Measurements from ENCODE around the gene ZNF565. TPM values are rescaled to one million over a fixed set of nuclear protein-coding genes. Genes with fewer than 3 reads are reported as not detected.
"Not testable (repeated sequence)": the region's sequence is repeated elsewhere in the genome, so short reads cannot be mapped to it uniquely, and the experiment has no call there.

ZNF565 gene
- total RNA-seq, 1 donor from 2014 or later, result 3.8 TPM

DNA sequence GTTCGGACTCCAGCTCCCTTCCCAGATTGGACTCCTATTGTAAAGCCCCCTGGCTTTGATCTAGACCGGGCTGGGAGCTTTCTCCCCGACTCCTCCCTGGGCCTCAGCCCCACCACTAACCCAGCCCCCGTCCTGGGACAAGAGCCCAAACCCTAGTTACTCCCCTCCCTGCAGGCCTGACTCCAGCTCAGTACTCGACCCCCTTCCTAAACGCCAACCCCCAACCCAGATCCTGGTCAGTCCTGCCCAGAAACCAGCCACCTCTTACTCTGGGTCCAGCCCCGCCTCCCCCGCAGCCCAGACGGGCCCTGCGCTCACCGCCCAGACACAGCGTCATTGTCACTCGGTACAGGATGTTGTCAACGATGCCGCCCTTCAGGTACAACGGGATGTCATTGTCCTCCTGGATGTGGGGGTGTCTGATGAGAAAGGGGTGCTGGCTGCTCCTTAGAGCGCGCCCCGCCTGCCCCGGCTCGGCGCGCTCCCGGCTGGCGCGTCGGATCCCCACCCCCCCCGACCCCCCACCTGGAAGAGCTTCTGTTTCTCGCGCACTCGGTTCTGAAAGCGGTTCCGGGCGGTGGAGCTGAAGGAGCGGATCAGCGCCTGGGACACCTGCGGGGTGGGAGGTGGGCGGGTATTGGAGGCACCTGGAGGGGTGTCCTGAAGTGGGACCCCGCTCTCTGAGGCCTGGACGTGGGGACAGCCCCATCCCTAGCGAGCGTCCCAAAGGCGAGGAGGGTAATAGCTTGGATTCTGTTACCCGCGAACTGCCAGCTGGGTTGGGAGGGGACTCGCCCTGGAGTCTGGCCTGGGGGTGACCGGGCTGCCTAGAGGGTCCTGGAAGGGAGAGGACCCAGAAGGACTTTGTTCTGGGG is 63.1 kb downstream of the ZNF565 start:
- peak; percentile 35 to 67 for DNase-seq (ENCODE audit: low read depth in 2 of 2)

DNA sequence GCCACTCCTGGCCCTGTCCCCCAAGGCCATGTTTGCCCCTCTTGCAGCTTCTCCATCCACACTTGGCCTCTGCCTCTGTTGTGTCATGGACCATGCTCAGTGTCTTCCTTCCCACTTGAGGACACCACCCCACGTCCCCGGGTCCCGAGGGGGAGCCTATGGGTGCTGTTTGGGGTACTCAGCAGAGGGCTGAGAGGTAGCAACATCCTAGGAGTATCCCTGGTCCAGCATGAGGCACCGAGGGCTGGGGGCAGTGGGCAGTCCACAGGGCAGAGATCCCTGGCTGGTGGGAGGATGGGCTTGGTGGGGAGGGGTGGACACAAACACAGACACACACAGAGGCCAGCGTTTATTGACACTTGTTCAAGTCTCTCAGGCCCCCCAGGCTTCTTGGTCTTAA is 63.9 kb downstream of the ZNF565 start:
- DNase-seq (ENCODE audit: low read depth in 2 of 2), result no peak

- DNase-seq (ENCODE audit: low read depth in 2 of 2), result no peak
These were observed 64.6 kb downstream of the ZNF565 start for GRCh38 chr19:36149673-36150406.

DNA sequence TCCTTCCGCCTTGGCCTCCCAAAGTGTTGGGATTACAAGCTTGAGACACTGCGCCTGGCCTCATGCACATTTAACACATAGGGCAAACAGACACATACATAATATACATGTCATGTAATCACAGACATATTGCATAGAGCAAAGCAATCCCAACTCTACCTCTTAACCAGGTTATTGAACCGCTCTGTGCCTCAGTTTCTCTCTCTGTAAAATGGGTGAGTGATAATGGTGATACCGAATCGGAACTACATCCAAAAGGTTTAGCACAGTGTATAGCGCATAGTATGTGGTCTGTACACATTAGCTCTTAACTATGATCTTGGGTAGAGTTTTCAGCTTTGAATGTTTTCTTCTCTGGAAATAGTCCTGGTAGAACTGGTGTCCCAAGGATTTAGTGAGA is 69.8 kb downstream of the ZNF565 start:
- no peak for DNase-seq (ENCODE audit: low read depth in 2 of 2)

GRCh38 chr19:36142496-36142895 is 72.0 kb downstream of the ZNF565 start:
- DNase-seq (ENCODE audit: low read depth in 2 of 2), result no peak

DNA sequence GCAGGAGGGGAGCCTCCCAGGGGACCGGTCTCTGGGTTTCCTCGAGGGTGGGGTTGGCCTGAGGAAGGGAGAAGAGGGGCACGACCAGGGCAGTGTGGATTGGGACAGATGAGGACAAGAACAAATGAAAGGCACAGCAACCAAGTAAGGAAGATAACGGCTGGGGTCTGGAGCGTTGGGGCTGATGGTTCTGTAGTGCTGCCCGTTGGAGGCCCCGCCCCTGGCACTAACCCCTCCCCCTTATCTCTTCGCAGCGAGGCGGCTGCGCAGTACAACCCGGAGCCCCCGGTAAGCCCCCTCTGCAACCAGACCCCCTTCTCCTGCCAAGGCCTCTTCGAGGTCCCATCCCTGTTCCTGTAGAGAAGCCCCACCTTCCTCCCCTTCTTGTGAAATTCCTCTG is 72.4 kb downstream of the ZNF565 start:
- DNase-seq (ENCODE audit: low read depth in 2 of 2), result no peak

DNA sequence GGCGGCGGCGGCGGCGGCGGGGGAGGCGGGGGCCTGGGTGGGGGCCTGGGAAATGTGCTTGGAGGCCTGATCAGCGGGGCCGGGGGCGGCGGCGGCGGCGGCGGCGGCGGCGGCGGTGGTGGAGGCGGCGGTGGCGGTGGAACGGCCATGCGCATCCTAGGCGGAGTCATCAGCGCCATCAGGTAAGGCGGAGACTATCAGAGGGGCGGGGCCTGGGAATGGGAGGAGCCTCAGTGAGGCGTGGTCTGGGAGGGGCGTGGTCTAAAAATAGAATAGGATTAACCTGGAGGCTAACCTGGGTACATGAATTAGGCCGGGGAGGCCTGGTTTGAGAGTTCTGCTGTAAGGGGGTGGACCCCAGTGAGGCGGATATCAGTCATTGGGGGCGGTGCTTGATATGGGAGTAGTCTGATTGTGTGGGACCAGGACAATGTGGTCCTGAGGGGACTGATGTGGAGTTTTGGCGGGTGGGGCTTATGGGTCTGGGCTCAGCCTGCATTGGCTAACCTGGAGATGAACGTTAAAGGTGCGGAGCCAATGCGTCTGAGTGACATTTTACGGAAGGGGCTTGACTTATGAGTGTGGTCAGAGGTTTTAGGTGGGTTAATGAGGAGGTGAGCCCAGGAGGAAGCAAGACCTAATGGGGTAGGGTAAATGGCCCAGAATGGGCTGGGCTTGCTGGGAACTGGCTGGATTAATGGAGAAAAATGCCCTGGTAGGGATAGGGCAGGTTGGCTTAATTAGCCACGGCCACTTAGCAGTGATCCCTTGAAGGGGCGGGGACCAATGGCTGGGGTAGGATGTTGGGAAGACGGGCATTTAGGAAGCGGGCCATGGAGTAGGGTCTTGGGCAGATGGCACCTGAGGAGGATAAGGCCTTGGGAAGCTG is 73.2 kb downstream of the ZNF565 start:
- DNase-seq (ENCODE audit: low read depth in 2 of 2), result peak; percentile 87 to 92

GRCh38 chr19:36140304-36141038 is 74.0 kb downstream of the ZNF565 start:
- peak; percentile 35 to 73 for DNase-seq (ENCODE audit: low read depth in 2 of 2)

- peak; percentile 96 to 98 for DNase-seq (ENCODE audit: low read depth in 2 of 2)
These were observed 74.8 kb downstream of the ZNF565 start, which contains the start of gene CAPNS1 for GRCh38 chr19:36139473-36140303. Gene CAPNS1, plus strand, starts transcription at chr19:36140066. Its CDS starts 946 bp downstream, at chr19:36141012.

DNA sequence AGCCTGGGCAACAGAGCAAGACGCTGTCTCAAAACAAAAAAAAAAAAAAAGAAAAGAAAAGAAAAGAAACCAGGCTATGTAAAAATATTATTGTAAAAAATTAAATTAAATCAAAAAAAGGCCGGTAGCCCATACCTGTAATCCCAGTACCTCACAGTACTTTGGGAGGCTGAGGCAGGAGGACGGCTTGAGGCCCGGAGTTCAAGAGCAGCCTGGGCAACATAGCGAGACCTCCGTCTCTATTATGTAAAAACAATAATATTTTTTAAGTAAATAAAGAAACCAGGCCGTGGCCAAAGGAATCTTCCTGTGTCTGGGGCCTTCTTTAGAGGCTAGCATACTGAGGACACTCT is 75.4 kb downstream of the ZNF565 start:
- DNase-seq (ENCODE audit: low read depth in 2 of 2), result no peak

GRCh38 chr19:36136964-36137686 is 77.3 kb downstream of the ZNF565 start:
- DNase-seq (ENCODE audit: low read depth in 2 of 2), result peak; percentile 42 to 51

DNA sequence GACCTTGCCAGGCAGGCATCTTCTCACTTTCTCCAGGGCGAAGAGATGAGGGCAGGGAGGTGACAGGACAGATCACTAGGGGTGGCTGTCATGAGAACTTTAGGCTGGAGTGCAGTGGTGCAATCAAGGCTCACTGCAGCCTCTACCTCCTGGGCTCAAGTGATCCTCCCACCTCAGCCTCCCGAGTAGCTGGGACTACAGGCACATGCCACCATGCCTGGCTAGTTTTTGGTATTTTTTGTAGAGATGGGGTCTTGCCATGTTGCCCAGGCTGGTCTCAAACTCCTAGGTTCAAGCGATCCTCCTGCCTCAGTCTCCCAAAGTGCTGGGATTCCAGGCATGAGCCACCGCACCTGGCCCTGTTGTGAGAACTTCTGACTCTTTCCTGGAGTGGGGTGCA is 79.6 kb downstream of the ZNF565 start:
- not testable (repeated sequence) for DNase-seq (ENCODE audit: low read depth in 2 of 2)

Other genes with a start within 250 kb of the ZNF565 start
- gene SDHAF1, start 219.5 kb downstream of the ZNF565 start, total RNA-seq, result 8.7 and 10.7 TPM in 2 replicates
- gene SYNE4, start 205.9 kb downstream of the ZNF565 start, total RNA-seq, result under 0.01 TPM in 1 of 2 replicates, not detected in the other
- gene ALKBH6, start 200.5 kb downstream of the ZNF565 start, total RNA-seq, result 7.3 and 7.8 TPM in 2 replicates
- gene CLIP3, start 181.8 kb downstream of the ZNF565 start, total RNA-seq, result 2.6 and 2.8 TPM in 2 replicates
- gene THAP8, start 160.4 kb downstream of the ZNF565 start, total RNA-seq, result 0.87 and 1.8 TPM in 2 replicates
- 1.2 and 2.0 TPM in 2 replicates for gene WDR62, start 159.8 kb downstream of the ZNF565 start, total RNA-seq
- gene OVOL3, start 103.5 kb downstream of the ZNF565 start, total RNA-seq, result not detected in 2 replicates
- 123 and 143 TPM in 2 replicates for gene POLR2I, start 99.8 kb downstream of the ZNF565 start, total RNA-seq
- 140 and 181 TPM in 2 replicates for gene TBCB, start 99.2 kb downstream of the ZNF565 start, total RNA-seq
- 361 and 396 TPM in 2 replicates for gene CAPNS1, start 74.6 kb downstream of the ZNF565 start, total RNA-seq
- gene COX7A1, start 62.2 kb downstream of the ZNF565 start, total RNA-seq, result 88.5 and 153 TPM in 2 replicates
- gene ZNF146, start 441 bp upstream of the ZNF565 start, total RNA-seq, result 50.1 and 65.7 TPM in 2 replicates
- gene ZFP14, start 164.5 kb upstream of the ZNF565 start, total RNA-seq, result 2.6 and 4.0 TPM in 2 replicates
- 2.2 and 4.8 TPM in 2 replicates for gene ZFP82, start 204.0 kb upstream of the ZNF565 start, total RNA-seq